DMS53 treated with DMSO at 0.1 percent for 48 hours (cell line): ENCODE results near the gene CADM1.

ENCODE experiments used
- DNase-seq: peaks from one replicate; lab custom pipeline; 2025; ENCODE audit not compliant: unreplicated experiment; lab: John Stamatoyannopoulos, UW

CADM1 gene

DNA sequence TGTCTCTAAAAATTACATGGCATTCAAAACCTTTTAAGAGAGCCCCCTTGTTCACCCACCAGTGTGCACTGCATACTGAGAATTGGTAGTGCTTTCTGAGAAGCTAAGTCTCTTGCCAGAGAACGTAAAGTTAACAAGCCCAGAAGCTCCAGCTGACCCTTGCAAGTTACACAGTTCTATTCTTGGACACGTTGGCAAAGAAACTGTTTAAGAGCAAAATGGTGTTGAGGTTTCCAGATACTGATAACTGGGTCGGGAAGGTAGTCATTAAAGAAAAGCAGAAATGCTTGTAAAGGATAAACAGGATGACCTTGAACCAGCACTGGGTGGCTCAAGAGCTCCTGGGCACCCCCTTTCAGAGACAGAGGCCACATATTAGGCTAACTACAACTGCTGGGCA lies 284.8 kb downstream of the CADM1 start:
- DNase-seq: no peak

DNA sequence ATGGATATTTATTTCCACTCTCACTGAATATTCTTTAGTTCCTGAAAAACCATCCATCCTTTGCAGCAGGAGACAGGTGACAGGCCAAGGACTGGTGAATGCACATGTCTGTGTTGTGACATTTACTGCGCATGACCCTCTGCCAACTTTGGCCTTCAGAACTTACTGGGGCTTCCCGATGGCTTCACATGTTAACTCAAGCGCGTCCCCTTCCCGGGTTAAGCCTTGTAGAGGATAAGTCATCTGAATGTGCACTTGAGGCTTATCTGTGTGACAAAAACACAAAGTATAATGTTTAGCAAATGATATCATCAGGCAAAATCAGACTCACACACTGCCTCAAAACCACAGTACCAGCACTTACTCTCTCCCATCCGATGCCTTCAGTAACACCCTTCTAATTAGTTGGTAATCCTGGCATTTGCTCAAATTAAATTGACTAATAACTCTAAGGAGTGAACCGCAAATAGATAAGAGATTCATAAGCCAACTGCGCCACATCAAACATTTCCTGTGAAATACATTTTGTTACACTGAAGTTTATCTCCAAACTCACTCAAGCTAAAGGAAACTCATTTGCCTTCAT lies 286.4 kb downstream of the CADM1 start:
- no peak for DNase-seq

DNA sequence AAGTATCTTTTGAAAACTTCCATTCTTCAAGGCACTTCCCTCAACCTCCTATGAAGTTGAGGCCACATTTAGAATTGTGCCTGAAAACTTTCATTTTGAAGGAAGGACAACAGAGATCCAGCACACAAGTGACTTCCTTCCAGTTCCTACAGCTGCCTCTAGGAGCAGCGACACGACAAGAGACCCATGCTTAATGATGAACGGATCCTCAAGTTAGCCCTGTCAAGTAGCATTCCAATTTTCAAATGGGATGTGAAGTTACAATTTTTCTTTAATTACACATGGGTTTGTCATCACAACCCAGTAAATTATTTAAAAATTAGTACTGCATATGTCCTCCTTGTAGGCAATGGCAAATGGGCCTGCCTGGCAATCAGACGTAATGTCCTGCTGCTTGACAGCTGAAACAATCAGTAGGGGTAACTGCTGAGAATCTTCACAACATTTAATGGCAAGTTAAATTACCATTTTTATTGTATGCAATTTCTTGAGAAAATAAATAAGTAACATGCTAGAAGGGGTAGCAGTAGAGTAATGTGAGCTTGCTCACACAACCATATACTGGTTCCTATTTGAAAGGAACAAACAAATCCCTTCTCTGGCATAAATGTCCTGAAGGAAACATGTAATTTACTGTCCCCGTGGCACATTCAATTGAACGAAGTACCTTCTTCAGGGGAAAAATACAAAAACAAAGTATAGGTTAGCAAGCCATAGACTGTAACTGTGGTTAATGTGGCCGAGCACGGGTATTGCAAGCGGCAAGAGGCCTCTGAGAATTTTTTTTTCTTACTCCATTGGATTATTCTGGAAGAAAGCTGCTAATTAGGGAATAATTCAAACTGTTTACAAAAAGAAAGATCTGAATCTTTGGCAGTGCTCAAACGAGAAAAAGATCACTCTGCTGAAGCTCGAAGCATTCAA lies 288.3 kb downstream of the CADM1 start:
- DNase-seq: no peak

DNA sequence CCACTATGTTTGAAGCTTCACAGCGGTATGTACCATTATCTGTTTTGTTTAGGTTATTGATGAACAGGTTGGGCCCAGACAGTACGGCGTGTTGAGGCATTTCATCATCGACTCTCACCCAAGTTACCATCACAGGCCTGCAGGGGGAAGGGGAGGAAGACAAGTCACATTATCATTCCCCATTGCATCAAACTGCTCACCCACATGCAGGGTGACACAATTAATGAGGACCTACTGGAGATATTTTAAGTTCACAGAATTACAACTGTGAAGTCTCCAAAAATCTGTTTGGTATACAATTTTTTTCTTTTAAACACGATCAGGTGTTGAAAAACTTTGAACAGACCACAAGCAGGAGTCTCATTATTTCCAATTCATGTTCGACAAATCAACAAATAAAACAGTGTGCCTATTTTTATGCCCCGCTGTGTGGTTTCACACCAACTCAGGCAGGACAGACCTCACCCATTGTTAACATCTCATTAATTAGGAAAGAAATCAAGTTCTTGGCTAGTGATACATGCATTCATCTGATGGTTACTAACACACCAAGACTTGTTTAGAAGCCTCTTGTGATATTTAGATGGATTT lies 289.5 kb downstream of the CADM1 start:
- DNase-seq: no peak

DNA sequence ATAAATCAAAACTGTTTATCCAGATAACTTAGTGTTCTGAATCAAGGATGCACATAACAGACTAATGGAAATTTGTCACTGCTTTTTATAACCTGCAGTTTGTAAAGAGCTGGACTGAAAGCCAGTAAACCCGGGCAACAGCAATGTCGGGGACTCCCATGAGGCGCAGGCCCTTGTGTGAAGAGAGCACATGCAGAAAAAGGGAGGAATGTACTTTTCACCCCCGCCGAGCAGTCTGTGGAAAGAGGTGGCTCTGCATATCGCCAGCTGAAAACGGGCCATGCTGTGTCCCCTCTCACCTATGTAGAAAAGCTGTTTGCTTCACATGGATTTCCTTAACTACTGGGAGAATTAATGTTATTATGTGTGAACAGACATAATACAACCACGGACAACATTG lies 291.2 kb downstream of the CADM1 start:
- no peak for DNase-seq

DNA sequence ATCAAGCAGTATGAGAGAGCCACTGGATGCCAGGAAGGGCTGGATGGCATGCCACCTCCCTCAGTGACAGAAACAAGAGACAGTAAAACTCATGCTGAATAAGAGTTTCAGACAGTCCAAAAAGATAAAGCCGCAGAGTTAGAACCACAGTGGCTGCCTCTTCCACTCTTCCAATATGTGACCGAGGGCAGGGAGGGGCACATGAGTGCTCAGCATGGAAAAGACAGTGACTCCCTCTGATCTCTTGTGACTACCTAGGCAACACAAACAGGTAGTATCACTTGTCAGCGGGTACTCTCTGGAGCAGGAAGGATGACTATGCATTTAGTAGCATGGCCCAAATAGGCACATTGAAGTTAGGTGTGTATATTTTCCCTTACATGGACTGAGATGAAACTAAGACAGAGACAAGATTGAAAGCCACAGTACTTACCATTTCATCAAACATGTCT lies 295.4 kb downstream of the CADM1 start:
- DNase-seq: peak; percentile 71

DNA sequence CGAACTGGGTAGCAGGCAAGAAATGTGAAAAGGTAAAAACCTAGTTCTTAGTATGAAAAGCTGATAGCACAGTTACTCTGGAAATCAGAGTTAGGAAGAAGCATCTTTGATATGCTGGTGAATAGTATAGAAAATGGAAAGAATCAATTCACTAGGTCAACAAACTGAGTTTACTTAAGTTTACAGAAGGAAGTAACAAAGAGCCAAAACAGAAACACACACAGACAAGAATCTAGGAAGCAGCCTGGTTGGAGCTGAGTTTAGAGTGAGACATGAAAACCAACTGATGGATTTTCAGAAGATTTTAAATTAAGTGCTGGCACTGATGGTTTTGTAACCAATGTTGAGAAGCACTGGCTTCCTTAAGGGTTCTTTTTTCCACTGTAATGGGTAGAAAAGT lies 296.3 kb downstream of the CADM1 start:
- no peak for DNase-seq

DNA sequence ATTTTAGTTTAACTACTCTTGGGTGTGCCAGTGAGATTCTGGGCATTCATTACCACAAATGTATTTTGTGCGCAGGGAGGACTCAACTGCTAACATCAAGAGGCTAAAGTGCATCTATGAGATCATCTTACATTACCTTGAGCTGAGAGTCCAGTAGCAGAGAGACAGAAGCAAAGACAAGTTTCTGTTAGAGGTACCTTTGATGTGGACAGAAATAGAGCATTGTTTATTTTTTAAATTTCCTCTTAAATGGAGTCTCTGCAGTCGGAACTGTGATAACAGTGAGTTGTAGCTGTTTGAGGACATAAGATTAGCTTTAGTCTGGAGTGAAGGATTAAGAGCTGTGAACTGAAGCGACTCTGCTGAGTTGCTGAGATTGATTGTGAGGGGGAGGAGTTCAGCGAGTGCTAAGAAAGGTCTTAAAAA lies 297.0 kb downstream of the CADM1 start:
- DNase-seq: no peak

DNA sequence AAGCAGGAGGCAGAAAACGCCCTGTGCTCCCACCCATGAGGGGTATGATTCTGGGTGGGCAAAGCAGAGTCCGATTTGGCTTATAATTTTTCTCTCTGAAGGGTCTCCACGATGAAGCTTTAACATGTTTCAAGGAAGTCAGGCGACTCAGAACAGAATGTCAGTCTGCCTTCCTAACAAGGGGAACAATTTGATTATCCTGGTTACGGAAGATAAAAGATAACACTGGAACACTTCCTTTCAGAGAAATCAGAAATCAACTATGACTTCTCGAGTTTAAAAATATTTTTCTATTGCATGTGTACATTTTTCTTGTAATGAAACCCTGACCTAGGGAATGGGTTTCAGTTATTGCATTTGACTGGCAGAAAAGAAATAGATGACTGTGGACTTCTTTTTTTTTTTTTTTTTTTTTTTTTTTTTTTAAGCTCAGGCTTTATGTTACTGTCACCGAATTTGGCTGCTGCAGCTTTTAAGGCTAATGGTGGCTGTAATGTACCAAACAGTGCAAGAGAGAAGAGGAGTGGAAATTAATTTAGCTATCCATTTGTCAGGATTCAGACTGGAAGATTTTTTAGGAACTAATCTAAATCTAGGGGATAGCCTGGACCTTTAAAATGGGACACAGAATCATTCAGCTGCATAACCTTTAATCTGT lies 297.7 kb downstream of the CADM1 start:
- DNase-seq: no peak

DNA sequence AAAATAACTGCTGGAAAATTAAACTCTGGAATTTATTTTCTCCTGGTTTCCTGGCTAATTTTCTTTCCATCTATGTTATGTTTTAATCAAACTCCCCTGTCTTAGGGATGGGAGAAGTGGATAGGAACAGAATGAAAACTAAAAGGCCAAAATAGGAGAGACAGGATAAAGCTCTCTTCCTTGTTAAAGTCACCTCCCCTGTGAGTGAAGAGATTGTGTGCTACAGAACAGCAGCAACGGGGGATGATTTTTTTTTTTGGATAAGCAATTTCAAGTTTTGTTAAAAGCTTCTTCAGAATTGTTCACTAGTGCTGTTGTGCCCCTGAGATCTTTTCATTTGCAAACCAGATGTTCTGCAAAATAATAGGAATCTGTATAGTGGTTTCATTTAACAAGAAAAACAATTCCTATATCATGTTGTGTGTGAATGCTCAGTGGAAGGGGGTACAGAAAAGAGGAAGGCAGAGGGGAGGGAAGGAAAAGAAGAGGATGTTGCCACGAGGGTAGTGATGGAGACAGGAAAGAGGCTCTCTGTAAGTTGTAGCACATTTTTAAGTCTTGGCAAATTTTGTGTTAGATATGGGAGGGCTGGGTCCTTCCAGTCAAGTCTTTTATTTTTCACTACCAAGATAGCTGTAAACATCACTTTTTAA lies 301.2 kb downstream of the CADM1 start:
- no peak for DNase-seq

DNA sequence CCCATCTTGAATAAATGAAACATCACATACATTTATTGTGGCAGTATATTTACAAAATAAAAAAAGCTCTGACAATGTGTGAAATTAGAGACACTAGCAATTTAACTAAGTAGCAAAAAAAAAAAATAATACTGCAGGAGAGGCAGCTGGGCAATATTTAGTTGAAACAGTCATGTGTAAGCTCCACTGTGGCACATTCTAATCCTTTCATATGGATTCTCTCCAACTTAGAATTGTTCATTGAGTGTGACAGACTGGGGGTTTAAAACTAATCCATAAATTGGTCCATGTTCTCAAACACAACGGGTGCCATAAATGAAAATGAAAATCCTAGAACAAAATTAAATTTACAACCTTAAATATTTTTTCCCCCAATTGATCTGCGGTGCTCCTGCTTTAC lies 302.1 kb downstream of the CADM1 start:
- no peak for DNase-seq

DNA sequence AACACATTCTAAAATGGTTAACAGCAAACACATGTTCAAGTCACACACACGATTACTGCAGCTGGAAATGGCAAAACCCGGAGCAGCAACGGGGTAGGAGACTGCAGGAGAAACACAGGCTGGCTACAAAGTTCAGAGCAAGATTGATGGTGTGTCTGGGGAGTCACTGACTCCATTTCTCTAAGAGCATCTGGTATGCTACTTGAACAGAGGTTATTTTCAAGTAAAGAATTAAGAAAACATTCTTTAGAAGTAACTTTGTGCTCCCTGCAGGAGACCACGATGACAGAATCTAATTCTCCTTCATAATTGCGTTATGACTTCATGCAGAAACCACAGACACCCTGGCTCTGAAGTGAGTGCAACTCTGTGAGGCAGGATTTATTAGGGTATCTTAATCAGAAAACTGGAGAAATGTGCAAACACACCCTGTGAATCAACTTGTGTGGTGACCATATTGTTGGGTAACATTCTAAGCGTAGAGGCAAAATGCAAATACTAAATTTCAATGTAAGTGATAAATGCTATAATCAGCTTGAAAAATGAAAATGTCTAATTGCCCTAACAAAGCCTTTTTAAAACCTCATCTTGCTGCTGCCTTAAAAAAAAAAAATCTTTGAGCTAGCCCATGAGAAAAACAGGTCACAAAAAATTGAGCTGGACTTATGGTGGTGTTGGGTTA lies 303.0 kb downstream of the CADM1 start:
- DNase-seq: no peak

DNA sequence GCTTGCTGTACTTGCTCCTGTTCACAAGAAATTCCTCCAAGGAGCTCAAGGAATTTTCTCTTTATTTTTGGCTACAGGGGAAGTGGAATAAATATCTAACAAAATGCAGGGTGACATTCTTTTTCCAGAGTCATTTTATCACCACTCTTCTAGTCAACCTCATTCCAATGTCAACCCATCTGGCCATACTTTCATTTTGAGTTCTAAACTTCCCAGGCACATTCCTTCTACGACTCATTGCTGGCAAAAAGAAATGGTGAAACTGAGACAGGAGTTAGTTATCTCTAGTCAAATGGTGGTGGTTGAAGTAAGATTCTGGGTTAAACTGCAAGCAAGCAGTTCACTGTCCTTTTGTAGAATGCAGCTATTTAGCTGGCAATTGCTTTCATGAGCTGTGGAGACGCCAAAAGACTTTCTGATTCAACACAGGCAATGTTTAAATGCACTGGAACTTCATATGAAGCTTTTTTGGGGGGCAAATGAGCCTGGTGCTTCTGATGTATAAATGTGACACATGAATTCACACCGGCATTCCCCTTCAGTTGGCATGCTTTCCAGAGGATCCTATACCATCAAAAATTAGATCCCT lies 304.6 kb downstream of the CADM1 start:
- no peak for DNase-seq

DNA sequence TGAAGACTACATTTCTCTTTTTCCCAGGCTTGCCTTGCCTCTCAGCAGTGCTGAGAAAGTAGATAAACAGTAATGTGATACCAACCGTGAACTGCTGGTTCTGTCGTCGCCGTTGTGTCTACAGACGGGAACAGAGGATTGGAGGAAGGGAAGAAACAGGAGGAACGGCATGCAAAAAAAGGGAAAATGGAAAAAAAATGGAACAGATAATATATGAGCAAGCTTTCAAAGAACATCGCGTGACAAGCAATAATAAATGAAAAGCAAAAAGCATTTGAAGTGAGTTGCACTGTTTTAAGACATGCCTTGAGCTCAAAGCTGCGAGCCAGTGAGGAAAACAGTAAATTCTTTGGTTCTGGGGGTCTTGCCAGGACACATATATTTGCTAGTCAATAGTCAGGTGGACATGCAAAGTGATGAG lies 305.9 kb downstream of the CADM1 start:
- no peak for DNase-seq

DNA sequence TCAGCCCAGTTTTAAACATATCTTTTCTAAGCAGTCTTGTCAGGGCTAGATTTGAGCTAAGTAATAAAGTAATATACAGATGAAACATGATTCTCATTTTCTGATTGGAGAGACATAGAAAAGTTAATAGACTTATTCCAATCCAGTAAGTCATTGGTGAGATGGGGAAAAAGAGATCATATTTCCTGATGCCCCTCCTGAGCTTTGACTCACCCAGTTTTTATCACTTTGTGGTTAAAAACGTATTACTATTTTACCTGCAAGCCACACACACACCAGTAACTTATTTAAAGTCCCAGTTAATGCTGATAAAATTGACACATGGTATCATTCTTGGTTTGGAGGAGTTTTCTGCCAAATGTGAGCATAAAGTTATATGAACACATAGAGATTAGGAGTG lies 306.8 kb downstream of the CADM1 start:
- DNase-seq: no peak

DNA sequence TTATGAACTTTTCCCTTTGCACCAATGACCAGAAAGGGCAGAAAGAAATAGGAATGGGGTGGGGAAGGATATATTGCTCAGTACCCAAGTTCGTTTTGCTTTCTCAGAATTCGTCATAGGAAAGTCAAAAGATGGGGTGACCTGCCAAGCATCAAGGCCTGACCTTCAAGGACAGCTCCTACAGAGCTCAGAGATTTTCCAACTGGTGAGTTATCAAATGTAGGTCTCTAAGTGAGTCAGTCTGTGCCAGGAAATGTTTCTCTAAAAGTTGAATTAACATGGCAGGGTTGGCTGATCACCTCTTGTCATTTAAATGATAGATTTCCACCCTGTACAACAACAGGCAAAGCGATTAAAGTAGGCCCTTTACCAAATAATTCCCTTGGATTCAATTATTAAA lies 307.2 kb downstream of the CADM1 start:
- no peak for DNase-seq

DNA sequence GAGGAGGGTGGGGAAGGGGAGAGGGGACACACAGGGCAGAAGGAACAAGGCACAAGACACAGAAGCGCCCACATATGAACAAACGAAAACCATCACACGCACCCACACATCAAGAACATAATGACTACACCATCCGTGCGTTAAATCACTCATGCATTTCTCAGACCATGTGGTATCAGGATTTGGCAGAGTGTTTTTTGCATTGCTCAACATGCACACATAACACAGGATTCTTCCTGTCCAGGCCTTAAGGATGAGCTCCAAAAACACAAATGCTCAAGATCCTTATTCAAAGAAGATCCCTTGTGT lies 309.5 kb downstream of the CADM1 start:
- no peak for DNase-seq

DNA sequence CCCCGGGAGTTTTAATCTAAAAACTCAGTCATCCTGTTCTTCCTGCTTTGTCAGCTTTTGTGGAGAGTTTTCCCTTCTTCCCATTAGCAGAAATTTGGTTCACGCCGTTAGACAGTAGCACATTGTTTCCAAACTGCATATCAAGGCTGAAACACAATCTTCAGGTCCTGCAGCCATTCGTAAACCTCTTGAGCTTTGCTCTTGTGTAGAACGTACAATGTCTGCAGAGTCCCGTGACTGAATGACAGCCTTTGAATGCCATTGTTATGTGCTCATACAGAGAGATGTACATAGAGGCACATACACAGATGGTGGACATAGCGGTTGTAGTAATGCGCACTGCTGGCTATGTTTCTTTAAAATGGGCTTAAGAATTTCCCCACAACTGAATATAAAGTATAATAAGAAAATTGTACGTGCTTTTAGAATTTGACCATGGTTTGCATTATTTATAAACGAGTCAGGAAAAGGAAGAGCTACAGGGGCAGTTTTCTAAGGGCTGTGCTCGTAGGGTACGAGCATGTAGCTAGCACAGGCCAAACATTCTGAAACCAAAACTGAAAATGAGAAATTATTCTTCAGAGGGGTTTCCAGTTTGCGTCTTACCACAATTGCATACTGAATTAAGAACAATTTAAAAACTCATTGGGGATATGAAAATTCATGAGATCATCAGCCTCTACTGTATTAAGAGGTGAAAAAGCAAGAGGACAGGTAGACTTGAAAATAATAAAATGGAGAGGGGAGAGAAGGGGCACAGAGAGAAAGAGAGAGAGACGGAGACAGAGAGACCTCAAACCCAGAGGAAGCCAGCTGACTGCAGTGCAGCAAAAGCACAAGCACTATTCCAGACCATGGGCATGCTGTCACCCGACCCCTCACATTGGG lies 310.1 kb downstream of the CADM1 start:
- DNase-seq: no peak

DNA sequence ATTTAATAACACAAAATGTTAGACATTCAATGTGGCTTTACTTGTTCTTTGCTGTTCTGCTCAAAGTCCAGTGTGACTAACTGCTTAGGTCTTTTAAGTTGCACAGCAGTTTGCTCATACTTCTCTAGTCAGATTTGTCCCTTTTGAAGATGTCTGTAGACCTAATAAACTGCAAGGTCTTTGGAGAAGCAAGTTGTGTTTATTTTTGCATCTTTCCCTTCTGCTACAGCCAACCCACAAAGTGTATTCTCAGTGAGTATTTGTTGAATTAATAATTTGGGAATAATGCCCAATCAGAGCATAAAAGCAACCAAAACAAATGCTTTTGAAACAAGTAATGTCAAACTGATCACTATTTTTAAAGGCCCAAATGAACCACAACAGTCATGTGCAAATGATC lies 312.5 kb downstream of the CADM1 start:
- no peak for DNase-seq
